Stimulated activated effector memory CD8-positive, alpha-beta T cell treated with anti-CD3 and anti-CD28 coated beads, Interleukin-12 subunit alpha, Interleukin-12 subunit beta, amount 100 ng/mL, for 72 hours (primary cell): Measurements from ENCODE around the gene TTC23.

ENCODE experiments used
- ATAC-seq: fragments of 150-1000 bp; cut with Tn5 transposase; 2 replicates; pipeline ENCODE4 v1.10.0; 2021
- DNase-seq, 2 donors: peaks; one replicate each; pipeline ENCODE4 v3.0.0; 2021 to 2022; ENCODE audit warnings: low spot score in 2 of 2
- H3K27ac Mint-ChIP-seq: one replicate; pipeline ENCODE4 v1.8.0; 2022; ENCODE audit warnings: mild to moderate bottlenecking, mixed read lengths
- H3K36me3 Mint-ChIP-seq: one replicate; pipeline ENCODE4 v1.8.0; 2022; ENCODE audit warnings: mild to moderate bottlenecking, mixed read lengths
- H3K4me1 Mint-ChIP-seq: one replicate; pipeline ENCODE4 v1.8.0; 2022; ENCODE audit warnings: mixed read lengths
- H3K4me3 Mint-ChIP-seq: one replicate; pipeline ENCODE4 v1.8.0; 2022; ENCODE audit warnings: mild to moderate bottlenecking, mixed read lengths
- H3K9me3 Mint-ChIP-seq: one replicate; pipeline ENCODE4 v1.8.0; 2022; ENCODE audit warnings: mixed read lengths

The TTC23 gene

DNA sequence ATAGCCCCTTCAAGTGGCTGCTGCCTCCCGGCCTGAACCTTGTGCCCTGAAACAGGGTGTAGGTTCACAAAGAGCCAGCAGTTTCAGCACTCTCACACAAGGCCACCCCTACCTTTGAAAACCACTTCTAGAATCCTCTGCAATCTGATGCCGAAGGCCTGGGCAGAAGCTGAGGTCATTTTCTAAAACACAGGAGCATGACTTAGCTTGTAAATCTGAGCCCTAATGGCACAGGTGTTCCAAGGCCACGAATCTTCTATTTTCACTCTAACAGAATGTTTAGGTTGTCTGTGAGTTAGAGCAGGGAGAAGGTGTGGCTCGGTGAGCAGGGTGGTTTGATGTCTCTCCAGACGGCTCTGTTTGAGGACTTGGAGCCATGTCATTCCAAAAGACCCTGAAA is 82.2 kb downstream of the TTC23 start:
- no peaks in the 10 kb centered on the region for H3K9me3 Mint-ChIP-seq
- ATAC-seq, result no peak
- no peaks in the 10 kb centered on the region for H3K4me1 Mint-ChIP-seq
- DNase-seq, result peak in 1 of 2 donors; percentile 36
- no peak overlapping the region for H3K4me3 Mint-ChIP-seq
- peak overlapping the region; percentile 55 for H3K27ac Mint-ChIP-seq
- H3K36me3 Mint-ChIP-seq, result no peaks in the 10 kb centered on the region

DNA sequence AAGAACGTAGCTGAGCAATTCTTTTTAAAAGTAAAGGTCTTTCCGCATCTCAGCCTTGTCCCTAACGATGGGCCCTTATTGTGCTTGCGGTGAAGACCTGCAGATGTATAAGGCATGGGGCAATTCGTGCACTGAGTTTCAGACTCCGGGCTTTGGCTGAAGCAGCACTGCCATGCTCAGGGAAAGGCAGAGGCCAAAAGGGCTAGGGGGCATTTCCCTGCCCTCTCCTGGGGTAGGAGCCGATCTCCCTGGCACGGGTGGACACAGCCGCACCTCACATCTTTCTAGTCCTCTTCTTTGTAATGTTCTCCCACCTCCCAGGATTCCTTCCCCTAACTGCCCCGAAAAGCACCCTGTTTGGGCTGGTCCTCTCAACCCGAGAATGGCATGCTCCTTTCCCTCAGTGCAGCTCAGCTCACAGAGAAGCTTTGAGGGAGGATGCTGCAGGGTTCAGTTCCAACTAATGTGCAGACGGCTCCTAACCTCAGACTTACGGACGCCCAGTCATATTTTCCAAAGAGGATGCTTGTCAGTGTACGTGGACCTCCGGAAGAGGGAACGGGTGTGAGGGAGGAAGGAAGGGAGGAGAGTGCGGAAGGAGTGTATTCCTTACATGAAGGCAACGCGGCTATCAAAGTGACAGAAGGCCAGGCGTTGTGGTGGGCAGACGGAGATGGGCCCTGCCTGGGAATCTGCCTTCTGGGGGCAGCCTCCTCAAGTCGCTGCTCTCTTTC is 83.3 kb downstream of the TTC23 start:
- Mint-ChIP-seq H3K36me3 (no peaks in the 10 kb centered on the region), H3K4me3 (no peak overlapping the region), H3K4me1 (no peaks in the 10 kb centered on the region), H3K27ac (no peak overlapping the region), H3K9me3 (no peaks in the 10 kb centered on the region)
- ATAC-seq (no peak), DNase-seq (peak in 1 of 2 donors; percentile 28)

GRCh38 chr15:99165020-99165790 is 84.2 kb downstream of the TTC23 start:
- Mint-ChIP-seq H3K9me3 (no peaks in the 10 kb centered on the region), H3K4me3 (no peak overlapping the region), H3K27ac (no peak overlapping the region), H3K36me3 (no peaks in the 10 kb centered on the region), H3K4me1 (no peaks in the 10 kb centered on the region)
- ATAC-seq (no peak), DNase-seq (peak in 1 of 2 donors; percentile 33)

- H3K4me1 Mint-ChIP-seq, result no peaks in the 10 kb centered on the region
- ATAC-seq (no peak), DNase-seq (peak in 1 of 2 donors; percentile 22)
- no peak overlapping the region for H3K4me3 Mint-ChIP-seq
- H3K36me3 Mint-ChIP-seq, result no peaks in the 10 kb centered on the region
- H3K9me3 Mint-ChIP-seq, result no peaks in the 10 kb centered on the region
- no peak overlapping the region for H3K27ac Mint-ChIP-seq
Measured at GRCh38 chr15:99164119-99164518, 85.3 kb downstream of the TTC23 start.

DNA sequence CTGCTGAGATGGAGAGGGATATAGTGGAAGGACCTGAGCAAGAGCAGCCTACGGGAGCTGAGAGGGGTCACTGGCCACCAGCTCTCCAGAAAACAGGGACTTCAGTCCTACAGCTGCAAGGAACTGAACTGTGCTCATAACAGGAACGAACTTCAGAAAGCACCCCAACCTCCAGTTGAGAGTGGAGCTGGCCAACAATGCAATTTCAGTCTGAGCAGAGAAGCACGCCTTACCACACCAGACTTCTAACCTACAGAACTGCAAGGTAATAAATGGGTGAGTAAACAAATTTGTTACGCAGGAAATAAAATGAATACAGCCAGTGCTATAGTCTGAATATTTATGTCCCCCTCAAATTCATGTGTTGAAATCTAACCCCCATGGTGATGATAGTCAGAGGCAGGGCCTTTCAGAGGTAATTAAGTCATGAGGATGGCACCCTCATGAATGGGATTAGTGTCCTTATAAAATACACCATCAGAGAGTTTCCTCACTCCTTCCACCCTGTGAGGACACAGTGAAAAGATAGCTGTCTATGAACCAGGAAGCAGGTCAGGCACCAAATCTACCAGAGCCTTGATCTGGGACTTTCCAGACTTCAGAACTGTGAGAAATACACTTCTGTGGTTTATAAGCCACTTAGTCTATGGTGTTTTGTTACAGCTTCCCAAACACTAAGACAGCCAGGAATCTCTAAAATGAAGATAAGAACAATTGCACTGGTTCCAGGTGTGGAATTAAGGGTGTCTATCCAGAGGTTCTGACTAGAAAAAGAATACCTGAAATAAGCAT is 85.9 kb downstream of the TTC23 start:
- Mint-ChIP-seq H3K9me3 (no peaks in the 10 kb centered on the region), H3K27ac (no peak overlapping the region), H3K4me1 (no peaks in the 10 kb centered on the region), H3K4me3 (no peak overlapping the region), H3K36me3 (no peaks in the 10 kb centered on the region)
- DNase-seq (peak in 1 of 2 donors; percentile 23), ATAC-seq (no peak)

DNA sequence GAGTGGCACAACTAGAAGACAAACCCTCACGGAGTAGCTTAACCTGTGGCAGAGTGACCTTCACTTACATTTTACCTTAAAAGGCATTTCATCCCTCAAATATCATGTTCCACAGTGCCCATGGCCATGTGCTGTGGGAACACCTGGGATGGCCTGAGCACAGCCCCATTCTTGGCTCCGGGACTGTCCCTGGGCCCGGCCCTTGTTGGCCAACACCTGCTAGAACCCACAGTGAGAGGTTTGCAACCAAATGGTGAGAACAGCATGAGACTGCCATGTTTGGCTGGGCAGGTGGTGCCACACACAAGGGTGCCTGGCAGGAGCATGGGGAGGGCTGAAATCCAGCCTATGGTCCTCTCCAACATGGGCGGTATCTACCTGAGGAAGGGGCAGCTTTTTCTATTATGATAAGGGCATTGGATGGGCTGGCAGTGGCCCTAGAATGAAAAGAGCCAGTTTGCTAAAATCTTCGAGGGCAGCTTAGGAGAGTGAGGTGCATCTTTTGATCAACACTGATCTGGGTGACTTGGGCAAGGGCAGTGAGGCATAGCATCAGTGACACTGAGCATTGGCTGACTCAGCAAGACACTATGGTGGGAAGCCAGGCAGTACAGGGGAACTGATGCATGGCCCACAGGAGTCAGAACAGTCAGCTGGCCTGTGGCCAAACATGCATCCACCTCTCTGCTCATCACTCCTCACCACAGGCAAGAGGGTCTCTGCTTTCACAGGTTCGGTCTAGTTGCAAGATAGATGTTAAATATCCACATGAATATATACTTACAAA is 90.6 kb downstream of the TTC23 start:
- Mint-ChIP-seq H3K4me1 (no peaks in the 10 kb centered on the region), H3K4me3 (no peak overlapping the region), H3K36me3 (no peaks in the 10 kb centered on the region), H3K9me3 (no peaks in the 10 kb centered on the region), H3K27ac (no peak overlapping the region)
- DNase-seq (no peak), ATAC-seq (peak; percentile 36)

DNA sequence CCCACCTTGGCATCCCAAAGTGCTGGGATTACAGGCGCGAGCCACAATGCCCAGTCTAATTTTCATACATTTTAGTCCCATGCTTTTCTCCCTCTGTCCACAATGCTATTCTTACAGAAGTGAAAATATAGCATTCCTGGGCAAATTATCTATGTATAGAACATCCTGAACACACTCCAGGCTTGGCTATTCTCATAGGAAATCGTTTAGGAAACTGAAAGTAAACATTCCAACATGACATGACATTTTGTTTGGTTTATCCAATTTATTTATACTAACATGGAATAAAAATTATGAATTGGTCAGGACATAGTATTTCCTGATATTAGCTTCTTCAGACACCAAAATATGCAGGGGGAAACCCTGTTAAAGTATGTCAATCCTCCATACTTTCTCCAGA is 91.9 kb downstream of the TTC23 start:
- H3K4me3 Mint-ChIP-seq, result no peak overlapping the region
- H3K4me1 Mint-ChIP-seq, result no peaks in the 10 kb centered on the region
- H3K9me3 Mint-ChIP-seq, result no peaks in the 10 kb centered on the region
- DNase-seq, result no peak
- no peak for ATAC-seq
- no peaks in the 10 kb centered on the region for H3K36me3 Mint-ChIP-seq
- H3K27ac Mint-ChIP-seq, result no peak overlapping the region

- no peak for ATAC-seq
- no peak overlapping the region for H3K27ac Mint-ChIP-seq
- no peak overlapping the region for H3K4me3 Mint-ChIP-seq
- no peaks in the 10 kb centered on the region for H3K4me1 Mint-ChIP-seq
- no peaks in the 10 kb centered on the region for H3K36me3 Mint-ChIP-seq
- no peak for DNase-seq
- H3K9me3 Mint-ChIP-seq, result no peaks in the 10 kb centered on the region
Measured at GRCh38 chr15:99155961-99156443, 93.4 kb downstream of the TTC23 start.

DNA sequence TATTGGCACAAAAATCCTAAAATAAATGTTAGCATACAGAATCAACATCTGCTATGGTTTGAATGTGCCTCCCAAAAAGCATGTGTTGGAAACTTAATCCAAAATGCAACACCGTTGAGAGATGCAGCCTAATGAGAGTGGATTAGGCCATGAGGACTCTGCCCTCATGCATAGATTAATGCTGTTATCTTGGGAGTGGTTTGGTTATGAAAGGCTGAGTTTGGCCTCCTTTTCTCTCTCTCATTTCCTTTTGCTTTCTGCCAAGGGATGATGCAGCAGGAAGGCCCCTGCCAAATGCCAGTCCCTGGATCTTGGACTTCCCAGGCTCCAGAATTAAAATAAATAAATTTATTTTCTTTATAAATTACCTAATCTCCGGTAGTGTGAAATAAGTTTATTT is 95.1 kb downstream of the TTC23 start:
- Mint-ChIP-seq H3K36me3 (no peaks in the 10 kb centered on the region), H3K4me1 (no peaks in the 10 kb centered on the region), H3K4me3 (no peak overlapping the region), H3K27ac (no peak overlapping the region), H3K9me3 (no peaks in the 10 kb centered on the region)
- DNase-seq (no peak), ATAC-seq (no peak)

DNA sequence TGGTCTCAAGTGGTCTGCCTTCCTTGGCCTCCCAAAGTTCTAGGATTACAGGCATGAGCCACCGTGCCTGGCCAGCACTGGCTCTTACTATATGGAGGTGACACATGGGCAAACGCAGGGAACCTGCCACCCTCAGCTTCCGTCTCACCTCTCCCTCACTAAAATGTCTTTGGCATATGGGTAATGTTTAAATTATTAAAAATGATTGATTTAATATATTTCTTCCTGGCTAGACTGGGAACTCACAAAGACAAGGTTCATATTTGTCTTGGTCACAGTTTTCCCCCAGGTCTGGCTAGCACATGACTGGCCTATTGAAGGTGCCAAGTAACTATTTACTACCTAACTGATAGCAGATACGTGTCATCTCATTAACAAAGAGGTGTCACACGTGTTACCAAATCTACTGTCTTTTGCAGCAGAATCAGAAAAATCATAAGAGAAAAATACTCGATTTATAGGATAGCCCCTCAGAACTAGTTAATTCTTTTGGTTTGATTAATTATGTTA is 96.3 kb downstream of the TTC23 start:
- H3K36me3 Mint-ChIP-seq, result no peaks in the 10 kb centered on the region
- H3K27ac Mint-ChIP-seq, result no peak overlapping the region
- no peaks in the 10 kb centered on the region for H3K4me1 Mint-ChIP-seq
- H3K4me3 Mint-ChIP-seq, result no peak overlapping the region
- ATAC-seq (no peak), DNase-seq (no peak)
- no peaks in the 10 kb centered on the region for H3K9me3 Mint-ChIP-seq

GRCh38 chr15:99151156-99151555 is 98.2 kb downstream of the TTC23 start:
- no peak overlapping the region for H3K4me3 Mint-ChIP-seq
- H3K36me3 Mint-ChIP-seq, result no peaks in the 10 kb centered on the region
- H3K27ac Mint-ChIP-seq, result peak overlapping the region; percentile 32

GRCh38 chr15:99149366-99149765 is 100.0 kb downstream of the TTC23 start:
- no peak overlapping the region for H3K27ac Mint-ChIP-seq

More at GRCh38 chr15:99151156-99151555, 98.2 kb downstream of the TTC23 start:
- ATAC-seq, result no peak
- H3K9me3 Mint-ChIP-seq, result no peaks in the 10 kb centered on the region
- H3K4me1 Mint-ChIP-seq, result no peaks in the 10 kb centered on the region
- DNase-seq, result no peak

DNA sequence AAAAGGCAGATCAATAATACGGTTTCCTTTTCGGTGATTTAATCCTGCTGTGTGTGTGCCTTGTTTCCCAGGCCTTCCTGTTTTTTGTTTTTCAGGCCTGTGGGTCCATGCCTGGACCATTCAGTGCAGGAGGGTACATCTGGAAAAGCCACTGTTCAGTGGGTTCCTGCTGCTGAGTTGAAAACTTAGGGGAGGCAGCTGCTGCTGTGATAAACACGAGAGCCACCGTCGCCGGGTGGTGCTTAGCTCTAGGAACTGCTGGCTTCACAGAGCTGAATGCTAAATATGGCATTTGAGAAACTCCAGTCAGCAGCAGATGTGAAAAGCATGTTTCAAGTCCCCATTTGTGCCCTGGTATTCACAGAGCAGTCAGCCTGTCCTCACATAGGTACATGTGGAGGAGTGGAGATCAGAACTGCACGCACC is 100.5 kb downstream of the TTC23 start:
- H3K27ac Mint-ChIP-seq, result no peak overlapping the region
- H3K36me3 Mint-ChIP-seq, result no peaks in the 10 kb centered on the region
- no peak for DNase-seq
- H3K4me1 Mint-ChIP-seq, result no peaks in the 10 kb centered on the region
- no peaks in the 10 kb centered on the region for H3K9me3 Mint-ChIP-seq
- ATAC-seq, result no peak
- no peak overlapping the region for H3K4me3 Mint-ChIP-seq

More at GRCh38 chr15:99149366-99149765, 100.0 kb downstream of the TTC23 start:
- no peaks in the 10 kb centered on the region for H3K9me3 Mint-ChIP-seq
- no peaks in the 10 kb centered on the region for H3K4me1 Mint-ChIP-seq
- no peak for DNase-seq
- H3K36me3 Mint-ChIP-seq, result no peaks in the 10 kb centered on the region
- H3K4me3 Mint-ChIP-seq, result no peak overlapping the region
- no peak for ATAC-seq

DNA sequence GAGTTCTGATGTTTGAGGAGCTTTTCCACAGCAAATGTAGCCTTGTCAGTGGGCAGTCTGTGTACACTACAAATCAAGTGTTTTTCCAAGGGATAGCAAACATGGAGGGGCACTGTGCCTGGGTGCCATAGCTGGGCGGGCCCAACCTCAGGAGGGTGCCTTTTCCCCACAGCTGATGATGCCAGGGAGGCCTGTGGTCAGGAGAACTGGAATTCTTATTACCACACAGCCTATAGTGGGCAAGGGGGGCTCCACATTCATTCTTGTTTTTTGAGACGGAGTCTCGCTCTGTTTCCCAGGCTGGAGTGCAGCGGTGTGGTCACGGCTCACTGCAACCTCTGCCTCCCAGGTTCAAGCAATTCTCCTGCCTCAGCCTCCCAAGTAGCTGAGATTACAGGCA is 102.7 kb downstream of the TTC23 start:
- Mint-ChIP-seq H3K36me3 (no peaks in the 10 kb centered on the region), H3K9me3 (no peaks in the 10 kb centered on the region), H3K4me1 (no peaks in the 10 kb centered on the region), H3K4me3 (no peak overlapping the region), H3K27ac (no peak overlapping the region)
- ATAC-seq (no peak), DNase-seq (no peak)
